ENCODE measurements around the gene MYLK2.

DNA sequence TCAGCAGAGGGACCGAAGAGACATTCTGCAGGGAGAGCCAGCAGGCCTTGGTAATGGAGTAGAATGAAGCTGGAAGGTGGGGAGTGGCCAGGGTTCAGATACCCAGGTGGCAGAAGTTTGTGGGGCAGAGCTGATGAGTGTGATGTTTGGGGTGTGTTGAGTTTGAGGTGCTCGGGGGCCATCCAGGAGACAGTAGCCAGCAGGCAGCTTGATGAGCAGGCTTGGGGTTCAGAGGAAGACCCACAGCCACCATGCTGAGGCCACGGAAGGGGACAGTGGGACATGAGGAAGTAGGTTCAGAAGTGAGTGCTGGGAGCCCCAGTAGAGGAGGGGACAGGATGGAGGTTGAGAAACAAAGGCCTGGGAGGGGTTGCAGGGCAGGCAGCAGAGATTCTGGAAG is 37.4 kb downstream of the MYLK2 start:
- TF ChIP-seq NFIC (IDR thresholded peaks at IDR 0.05), result no peak
- TF ChIP-seq CEBPB (IDR thresholded peaks at IDR 0.05), result no peak
- TF ChIP-seq TCF12 (IDR thresholded peaks at IDR 0.05; ENCODE audit: low read depth), result no peak
- no peak for TF ChIP-seq YY1 (IDR thresholded peaks at IDR 0.05; ENCODE audit: low read depth)
- TF ChIP-seq, protein P1, sequence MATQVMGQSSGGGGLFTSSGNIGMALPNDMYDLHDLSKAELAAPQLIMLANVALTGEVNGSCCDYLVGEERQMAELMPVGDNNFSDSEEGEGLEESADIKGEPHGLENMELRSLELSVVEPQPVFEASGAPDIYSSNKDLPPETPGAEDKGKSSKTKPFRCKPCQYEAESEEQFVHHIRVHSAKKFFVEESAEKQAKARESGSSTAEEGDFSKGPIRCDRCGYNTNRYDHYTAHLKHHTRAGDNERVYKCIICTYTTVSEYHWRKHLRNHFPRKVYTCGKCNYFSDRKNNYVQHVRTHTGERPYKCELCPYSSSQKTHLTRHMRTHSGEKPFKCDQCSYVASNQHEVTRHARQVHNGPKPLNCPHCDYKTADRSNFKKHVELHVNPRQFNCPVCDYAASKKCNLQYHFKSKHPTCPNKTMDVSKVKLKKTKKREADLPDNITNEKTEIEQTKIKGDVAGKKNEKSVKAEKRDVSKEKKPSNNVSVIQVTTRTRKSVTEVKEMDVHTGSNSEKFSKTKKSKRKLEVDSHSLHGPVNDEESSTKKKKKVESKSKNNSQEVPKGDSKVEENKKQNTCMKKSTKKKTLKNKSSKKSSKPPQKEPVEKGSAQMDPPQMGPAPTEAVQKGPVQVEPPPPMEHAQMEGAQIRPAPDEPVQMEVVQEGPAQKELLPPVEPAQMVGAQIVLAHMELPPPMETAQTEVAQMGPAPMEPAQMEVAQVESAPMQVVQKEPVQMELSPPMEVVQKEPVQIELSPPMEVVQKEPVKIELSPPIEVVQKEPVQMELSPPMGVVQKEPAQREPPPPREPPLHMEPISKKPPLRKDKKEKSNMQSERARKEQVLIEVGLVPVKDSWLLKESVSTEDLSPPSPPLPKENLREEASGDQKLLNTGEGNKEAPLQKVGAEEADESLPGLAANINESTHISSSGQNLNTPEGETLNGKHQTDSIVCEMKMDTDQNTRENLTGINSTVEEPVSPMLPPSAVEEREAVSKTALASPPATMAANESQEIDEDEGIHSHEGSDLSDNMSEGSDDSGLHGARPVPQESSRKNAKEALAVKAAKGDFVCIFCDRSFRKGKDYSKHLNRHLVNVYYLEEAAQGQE (IDR thresholded peaks at IDR 0.05; ENCODE audit: low read depth), result no peak
- TF ChIP-seq, protein P2, sequence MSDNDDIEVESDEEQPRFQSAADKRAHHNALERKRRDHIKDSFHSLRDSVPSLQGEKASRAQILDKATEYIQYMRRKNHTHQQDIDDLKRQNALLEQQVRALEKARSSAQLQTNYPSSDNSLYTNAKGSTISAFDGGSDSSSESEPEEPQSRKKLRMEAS (IDR thresholded peaks at IDR 0.05), result no peak
- no peak for TF ChIP-seq CREB1 (IDR thresholded peaks at IDR 0.05; ENCODE audit: low read depth)
- TF ChIP-seq FOXM1 (IDR thresholded peaks at IDR 0.05; ENCODE audit: borderline replicate concordance, low read depth), result no peak
- no peak for TF ChIP-seq TEAD4 (IDR thresholded peaks at IDR 0.05)
- TF ChIP-seq TAF1 (IDR thresholded peaks at IDR 0.05; ENCODE audit: low read depth), result no peak

All from Ishikawa (cell line).